Measurements from ENCODE around the gene LIM2.
A peak's percentile ranks its signal among the peaks of the same experiment; 100 is the strongest.

LIM2 gene

GRCh38 chr19:51396175-51396574, 8.4 kb upstream of the LIM2 start:
- DNase-seq: no peak

DNA sequence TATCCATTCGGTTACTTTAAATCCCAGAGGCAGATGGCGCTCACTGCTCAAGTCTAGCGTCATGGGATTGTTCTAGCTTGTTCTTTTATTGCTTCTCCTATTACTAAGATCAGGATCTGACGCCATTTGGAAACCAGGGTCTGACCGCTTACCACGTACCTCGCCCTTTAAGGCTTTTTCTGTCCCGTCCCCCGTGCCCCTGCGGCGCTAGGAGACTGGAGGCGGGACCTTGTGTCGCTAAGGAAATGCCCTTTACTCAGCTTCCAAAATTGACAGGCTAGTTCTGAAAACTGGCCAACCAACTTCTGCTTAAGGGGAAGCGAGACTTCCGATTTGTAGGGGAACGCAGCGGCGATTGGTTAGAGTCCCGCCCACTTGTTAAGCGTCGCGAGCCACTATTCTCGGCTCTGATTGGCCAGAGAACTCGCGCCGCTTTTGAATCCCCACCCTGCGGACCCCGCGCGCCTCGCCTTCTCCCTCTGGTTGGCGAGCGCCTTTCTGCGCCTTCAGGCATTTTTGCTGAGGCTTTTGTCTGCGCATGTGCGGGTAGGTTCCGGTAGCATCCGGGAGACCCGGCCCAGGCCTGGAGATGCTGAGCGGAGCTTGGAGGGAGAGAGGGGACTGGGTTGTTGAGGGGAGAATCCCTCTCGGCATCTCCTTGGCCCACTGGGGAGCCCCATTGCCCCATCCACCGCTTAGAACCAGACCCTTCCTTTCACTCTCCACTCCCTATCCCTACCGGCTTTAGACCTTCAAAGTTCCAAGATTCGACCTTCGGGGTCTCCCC, 6.5 kb upstream of the LIM2 start:
- DNase-seq: peak; percentile 81

DNA sequence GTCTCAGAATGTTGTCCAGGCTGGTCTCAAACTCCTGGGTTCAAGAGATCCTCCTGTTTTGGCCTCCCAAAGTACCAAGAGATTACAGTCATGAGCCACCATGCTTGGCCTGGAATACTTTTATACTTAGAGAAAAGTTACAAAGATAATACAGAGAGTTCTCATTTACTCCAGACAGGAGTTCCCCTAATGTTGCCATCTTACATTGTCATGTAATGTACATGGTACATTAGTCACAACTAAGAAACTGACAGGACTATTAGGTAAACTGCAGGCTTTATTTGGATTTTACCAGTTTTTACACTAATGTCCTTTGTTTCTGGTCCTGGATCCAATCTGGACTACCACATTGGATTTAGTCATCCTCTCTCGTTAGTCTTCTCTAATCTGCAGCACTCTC, 4.9 kb upstream of the LIM2 start:
- no peak for DNase-seq

DNA sequence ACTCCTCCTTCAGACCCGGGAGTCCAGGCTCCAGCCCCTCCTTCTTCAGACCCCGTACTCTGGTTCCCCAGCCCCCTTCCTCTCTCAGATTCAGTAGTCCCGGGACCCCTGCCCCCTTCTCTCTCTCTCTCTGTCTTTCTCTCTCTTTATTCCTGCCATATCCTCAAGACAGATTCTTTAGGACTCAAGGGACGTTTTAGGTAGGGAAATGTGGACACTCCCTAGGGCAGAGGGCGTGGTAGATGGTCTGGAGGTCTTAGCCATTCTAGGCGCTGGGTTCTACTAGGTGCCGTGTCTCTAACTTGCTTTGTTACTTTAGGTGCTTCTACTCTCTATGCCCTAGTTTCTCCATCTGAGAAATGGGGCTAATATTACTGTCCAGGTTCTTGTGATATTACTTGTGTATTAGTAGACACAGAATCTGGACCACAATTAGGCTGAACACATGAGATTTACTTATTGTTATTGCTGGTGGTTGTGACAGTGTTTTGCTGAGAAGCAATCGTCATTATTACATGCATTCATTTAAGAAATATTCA, 3.4 kb upstream of the LIM2 start:
- no peak for DNase-seq

DNA sequence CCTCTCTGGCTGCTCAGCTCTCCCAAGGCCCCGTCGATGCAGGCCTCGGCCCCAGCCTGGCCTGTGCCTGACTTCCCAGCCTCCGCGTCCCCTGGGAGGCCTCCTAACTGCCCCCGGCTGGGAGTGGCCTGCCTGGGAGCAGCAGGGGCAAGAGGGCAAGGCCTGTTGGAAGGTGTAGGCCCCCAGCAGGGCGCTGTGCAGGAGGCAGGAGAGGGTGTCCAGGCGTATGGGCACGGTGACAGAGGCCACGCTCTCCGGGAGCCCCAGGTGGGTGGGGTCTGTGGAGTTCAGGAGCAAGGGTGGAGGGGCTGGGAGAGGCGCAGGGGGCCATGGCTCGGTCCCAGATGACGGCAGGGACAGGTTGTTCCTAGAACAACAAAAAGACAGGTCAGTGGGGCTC, 1.4 kb upstream of the LIM2 start:
- no peak for DNase-seq

GRCh38 chr19:51386882-51387520, 773 bp downstream of the LIM2 start:
- DNase-seq: no peak

DNA sequence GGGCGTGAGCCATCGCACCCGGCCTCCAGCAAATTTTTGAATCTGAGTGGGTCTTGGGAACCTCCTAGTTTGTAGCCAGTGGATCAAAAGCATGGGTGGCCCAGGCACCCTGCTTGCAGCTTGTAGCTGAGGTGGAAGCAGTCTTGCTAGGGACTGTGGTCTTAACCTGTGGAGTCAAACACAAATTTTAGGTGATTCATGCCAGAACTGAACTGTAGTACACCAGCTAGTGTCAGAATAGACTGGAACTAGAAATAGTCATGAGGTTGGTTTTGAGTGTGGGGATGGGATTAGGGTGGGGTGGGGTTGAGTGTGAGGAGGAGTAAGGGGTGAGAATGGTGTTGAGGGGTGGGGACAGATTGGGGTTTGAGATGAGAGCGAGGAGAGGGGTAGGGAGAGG, 5.8 kb downstream of the LIM2 start:
- no peak for DNase-seq

- DNase-seq: no peak
Observed at GRCh38 chr19:51380379-51380778, 7.4 kb downstream of the LIM2 start.

DNA sequence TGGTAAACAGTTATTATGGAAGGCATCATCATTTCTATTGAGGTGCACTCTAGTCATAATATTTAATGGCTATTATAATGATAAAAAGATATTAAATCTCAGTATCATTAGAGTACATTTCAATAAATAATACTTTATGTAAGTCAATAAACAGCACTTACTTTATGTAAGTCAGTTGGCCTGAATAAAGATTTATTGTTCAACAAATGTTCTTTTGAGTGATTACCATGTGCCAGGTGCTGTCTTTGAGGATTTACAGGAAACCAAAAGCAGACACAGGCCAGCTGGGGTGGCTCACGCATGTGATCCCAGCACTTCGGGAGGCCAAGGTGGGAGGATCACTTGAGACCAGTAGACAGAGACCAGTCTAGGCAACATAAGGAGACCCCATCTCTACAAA, 10.4 kb downstream of the LIM2 start:
- DNase-seq: no peak

DNA sequence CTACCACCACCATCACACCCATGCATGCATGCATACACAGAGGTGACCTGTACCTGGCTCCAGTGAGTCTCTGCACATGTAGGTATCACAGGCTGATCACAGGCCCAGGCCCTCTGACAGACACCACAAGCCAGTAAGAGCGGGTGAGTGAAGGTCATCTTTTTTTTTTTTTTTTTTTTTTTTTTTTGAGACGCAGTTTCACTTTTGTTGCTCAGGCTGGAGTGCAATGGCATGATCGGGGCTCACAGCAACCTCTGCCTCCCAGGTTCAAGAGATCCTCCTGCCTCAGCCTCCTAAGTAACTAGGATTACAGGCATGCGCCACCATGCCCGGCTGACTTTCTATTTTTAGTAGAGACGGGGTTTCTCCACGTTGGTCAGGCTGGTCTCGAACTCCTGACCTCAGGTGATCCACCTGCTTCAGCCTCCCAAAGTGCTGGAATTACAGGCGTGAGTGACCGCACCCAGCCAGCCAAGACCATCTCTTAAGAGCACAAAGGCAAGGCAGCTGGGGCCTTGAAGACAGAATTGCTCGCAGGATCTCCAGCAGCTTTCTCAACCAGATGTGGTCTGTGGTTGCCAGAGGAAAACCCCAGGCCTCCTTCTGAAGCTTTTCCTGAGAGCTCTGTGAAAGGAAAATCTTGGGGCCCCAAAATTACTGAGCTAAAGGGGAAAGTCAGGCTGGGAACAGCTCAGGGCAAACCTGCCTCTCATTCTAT, 12.1 kb downstream of the LIM2 start:
- DNase-seq: no peak

DNA sequence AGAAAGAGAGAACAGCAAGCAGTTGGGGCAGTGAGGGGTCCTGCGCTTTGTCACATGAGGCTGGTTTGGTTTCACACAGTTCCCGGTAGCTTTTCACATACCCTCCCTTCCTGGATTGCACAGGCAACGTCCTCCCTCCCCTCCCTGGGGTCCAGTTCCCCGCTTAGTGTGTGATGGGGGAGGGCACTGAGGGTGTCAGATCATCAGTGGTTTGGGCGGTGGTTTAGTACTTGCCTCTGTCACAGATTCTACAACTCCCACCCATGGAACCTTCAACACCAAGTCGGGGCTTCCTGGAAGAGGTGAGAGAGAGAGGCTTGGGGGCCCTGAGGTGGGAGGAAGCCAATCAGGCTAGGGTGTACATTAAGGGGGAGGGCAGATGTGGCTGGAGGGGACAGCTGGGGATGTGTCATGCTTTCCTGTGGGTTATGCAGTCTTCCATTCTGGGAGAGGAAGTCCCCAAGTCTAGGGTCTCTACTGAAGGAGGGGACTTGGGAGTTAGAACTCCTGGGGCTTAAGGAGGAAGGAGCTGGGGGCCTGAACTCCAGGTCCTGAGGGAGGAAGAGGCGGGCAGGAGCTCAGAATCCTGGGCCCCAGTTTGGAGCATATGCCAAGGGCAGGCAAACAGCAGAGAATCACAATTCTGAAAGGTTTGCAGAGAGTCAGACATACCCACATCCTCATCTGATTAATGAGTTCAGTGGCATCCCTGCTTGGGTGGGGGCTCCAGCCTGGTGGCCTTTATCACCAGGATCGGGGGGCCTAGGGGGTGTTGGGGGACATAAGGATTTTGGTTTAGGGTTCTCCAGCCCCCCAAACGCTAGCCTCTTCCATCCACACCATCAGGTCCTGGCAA, 14.9 kb downstream of the LIM2 start, which contains the start of gene NKG7:
Gene NKG7 (minus strand): TSS at position 6 of the 856 bp plus-strand sequence. CDS start 119 bp downstream, outside the sequence.
- no peak for DNase-seq

DNA sequence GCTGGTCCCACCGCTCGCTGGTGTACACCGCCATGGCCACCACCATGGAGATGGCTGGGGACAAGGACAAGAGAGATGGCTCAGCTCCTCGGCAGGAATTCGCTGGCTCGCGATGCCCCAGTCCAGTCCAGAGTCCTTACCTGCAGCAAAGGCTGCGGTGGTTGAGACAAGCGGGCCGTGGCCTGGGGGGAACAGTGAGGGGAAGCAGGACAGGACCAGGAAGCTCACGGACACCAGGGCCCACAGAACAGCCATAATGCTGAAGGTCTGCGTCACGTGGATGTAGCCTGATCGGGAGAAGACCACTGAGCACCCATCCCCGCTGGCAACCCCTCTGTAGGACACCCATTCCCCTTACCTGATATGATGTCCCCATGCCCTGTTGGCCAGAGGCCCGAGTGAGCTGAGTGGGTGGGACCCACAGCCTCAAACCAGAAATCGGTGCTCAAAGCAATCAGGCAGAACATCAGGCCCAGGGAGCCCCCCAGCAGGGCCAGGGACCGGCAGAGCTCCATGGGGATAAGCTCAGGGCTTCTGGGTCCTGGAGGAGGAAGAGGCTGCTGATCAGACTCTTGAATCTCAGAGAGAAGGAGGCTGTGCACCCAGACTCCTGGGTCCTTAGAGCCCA, 15.6 kb downstream of the LIM2 start:
- DNase-seq: no peak

DNA sequence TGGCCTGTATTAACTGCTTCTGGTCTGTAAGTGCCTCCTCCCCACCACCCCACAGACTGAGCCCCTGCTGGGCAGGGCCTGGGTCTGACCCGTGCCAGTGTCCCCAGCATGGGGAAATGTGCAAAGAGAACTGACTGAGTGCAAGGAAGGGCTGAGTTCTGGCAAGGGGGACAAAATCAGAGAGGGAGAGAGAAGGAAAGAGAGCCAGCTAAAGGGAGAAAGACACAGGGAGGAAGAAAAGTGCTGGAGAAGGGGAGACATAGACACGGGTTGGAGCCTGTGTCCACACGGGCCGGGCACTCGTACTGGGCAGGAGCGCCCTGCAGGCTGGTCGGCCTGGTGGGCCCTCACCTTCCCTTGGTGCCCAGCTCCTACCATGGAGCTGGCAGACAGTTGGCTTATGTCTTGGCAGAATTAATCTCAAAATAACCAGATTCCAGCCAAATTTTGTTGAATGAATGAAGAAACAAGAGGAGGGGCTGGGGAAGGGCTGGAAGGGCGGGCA, 16.5 kb downstream of the LIM2 start:
- DNase-seq: no peak

DNA sequence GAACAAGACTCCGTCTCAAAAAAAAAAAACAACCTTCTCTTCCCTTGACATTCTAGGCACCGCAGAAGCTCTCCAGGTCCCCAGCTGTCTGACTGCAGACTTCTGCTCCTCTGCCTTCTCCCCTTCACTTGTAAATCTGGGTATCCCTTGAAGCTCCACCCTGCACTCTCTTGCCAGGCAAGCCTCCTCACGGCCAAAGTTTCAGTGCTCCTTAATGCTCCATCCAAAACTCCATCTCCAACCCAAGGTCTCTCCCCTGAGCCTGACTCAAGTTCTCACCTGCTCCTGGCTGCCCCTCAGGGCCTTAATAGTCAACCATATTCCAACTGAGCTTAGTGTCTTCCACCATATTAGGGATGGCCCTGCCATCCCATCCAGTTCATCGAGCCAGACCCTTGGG, 17.5 kb downstream of the LIM2 start:
- no peak for DNase-seq

- no peak for DNase-seq
Observed at GRCh38 chr19:51368366-51369282, 19.1 kb downstream of the LIM2 start, which contains the start of gene CLDND2. Gene CLDND2 (minus strand): TSS chr19:51369003. CDS start chr19:51368577, 426 bp downstream.

- DNase-seq: peak; percentile 95
Observed at GRCh38 chr19:51367565-51368365, 20.0 kb downstream of the LIM2 start.

GRCh38 chr19:51367255-51367564, 20.6 kb downstream of the LIM2 start:
- DNase-seq: no peak

DNA sequence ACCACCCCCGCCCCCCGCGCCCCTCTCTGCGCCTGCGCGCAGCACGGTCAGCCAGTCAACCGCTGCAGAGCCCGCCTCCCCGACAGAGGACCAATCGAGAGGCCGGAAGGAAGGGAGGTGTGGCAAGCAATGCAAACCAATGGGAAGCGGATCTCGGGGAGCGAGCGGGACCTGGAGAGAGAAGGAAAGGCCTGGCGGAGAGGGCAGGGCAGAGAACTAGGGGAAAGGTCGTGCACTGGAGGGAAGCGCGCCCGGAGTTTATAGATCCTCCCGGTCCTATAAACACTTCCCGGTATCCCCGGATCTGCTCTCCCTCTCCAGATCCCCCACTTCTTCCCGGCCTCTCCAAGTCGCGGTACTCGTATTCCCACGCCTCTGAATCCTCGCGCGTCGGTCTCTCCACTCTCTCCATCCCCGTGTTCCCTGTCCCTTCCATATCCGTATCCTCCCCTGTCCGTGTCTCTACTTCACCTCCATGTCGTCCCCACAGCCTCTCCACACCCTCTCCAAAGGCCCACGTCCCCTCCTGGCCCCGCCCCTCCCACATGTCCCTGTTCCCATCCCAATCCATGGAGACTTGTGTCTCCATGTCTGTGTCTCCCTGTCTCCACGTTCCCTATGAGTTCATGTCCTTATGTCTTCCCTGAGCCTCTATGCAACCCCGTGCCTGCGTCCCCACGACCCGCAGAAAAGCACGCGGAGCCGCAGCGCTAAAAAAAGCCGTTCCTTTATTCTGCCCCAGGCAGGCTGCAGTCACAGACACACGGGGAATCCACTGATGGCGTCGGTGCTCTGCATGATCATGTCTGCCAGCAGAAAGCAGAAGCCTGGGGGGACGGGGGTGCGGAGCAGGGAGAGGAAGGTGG, 21.2 kb downstream of the LIM2 start:
- DNase-seq: peak; percentile 81
